Mesothelial cell of epicardium (in vitro differentiated cells): Measurements from ENCODE around the gene MAP3K5. TPM values are rescaled to one million over a fixed set of nuclear protein-coding genes. Genes with fewer than 3 reads are reported as not detected.
A peak's percentile ranks its signal among the peaks of the same experiment; 100 is the strongest.

ENCODE experiments used
- DNase-seq, 2 experiments: peaks; one replicate each; pipeline ENCODE4 v3.0.0; 2021; ENCODE audit warnings: low spot score in 2 of 2; ENCODE audit not compliant: unreplicated experiment in 2 of 2
- H3K27ac Mint-ChIP-seq: 2 replicates; pipeline ENCODE4 v1.8.0; 2021; ENCODE audit warnings: mixed read lengths
- H3K27me3 Mint-ChIP-seq: 2 replicates; pipeline ENCODE4 v1.8.0; 2021; ENCODE audit warnings: low read depth, mixed read lengths
- H3K36me3 Mint-ChIP-seq: 2 replicates; pipeline ENCODE4 v1.8.0; 2021; ENCODE audit warnings: mixed read lengths
- H3K4me1 Mint-ChIP-seq: 2 replicates; pipeline ENCODE4 v1.8.0; 2021; ENCODE audit warnings: mixed read lengths
- H3K4me3 Mint-ChIP-seq: 2 replicates; pipeline ENCODE4 v1.8.0; 2021; ENCODE audit warnings: mild to moderate bottlenecking, moderate library complexity, mixed read lengths
- H3K9me3 Mint-ChIP-seq: 2 replicates; pipeline ENCODE4 v1.8.0; 2021; ENCODE audit warnings: mixed read lengths
- total RNA-seq: library from RNA; stranded (reverse); gene quantifications from 3 replicates; pipeline ENCODE4 v1.2.1, GENCODE V29; 2021
- TF ChIP-seq, protein P1 (sequence below): fragments of 200-600 bp; sonication (generic); IDR thresholded peaks from one replicate; pipeline ENCODE4 v1.5.0; 2021; ENCODE audit warnings: antibody characterized with exemption; ENCODE audit not compliant: unreplicated experiment

The MAP3K5 gene
- total RNA-seq, 1 donor from 2014 or later = 8.9 TPM

DNA sequence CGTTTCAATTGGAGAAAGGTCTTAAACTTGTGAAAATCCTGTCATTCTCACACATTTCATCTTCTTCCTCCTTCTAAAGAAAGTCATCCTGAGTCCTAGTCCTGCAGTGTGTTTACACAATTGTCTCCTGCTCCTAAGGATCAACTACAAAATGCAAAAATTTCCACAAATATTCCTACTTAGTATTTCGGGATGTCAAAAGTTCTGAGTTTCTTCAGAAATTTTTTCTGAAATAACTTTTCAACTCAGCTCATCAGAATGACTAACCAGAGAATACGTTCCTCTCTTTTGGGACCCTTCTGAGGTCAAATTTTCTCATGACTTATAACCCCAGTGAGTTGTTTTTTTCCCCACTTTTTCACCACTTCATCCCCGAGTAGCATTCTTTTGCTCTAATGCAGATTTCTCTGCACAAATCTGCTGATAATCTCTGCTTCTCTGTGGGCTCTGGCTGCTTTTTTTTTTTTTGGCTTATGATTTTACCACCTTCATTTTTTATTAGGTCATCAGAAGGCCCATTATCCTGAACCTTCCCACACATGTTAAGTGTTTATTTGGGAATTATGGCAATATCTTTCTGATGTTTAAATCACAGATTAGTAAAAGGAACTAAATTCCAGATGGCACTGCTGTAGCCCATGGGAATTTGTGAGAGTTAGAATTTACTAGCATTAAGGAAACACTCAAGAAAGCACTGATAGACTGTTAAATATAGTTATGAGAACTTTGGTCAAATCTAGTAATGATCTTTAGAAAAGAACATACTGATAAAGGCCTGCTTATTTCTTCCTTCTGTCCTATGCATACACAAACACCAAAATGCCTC, 41.4 kb downstream of the MAP3K5 start:
- TF ChIP-seq, protein P1, sequence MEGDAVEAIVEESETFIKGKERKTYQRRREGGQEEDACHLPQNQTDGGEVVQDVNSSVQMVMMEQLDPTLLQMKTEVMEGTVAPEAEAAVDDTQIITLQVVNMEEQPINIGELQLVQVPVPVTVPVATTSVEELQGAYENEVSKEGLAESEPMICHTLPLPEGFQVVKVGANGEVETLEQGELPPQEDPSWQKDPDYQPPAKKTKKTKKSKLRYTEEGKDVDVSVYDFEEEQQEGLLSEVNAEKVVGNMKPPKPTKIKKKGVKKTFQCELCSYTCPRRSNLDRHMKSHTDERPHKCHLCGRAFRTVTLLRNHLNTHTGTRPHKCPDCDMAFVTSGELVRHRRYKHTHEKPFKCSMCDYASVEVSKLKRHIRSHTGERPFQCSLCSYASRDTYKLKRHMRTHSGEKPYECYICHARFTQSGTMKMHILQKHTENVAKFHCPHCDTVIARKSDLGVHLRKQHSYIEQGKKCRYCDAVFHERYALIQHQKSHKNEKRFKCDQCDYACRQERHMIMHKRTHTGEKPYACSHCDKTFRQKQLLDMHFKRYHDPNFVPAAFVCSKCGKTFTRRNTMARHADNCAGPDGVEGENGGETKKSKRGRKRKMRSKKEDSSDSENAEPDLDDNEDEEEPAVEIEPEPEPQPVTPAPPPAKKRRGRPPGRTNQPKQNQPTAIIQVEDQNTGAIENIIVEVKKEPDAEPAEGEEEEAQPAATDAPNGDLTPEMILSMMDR = no peak
- H3K36me3 Mint-ChIP-seq = no peaks in the 10 kb centered on the region
- H3K9me3 Mint-ChIP-seq = no peaks in the 10 kb centered on the region

DNA sequence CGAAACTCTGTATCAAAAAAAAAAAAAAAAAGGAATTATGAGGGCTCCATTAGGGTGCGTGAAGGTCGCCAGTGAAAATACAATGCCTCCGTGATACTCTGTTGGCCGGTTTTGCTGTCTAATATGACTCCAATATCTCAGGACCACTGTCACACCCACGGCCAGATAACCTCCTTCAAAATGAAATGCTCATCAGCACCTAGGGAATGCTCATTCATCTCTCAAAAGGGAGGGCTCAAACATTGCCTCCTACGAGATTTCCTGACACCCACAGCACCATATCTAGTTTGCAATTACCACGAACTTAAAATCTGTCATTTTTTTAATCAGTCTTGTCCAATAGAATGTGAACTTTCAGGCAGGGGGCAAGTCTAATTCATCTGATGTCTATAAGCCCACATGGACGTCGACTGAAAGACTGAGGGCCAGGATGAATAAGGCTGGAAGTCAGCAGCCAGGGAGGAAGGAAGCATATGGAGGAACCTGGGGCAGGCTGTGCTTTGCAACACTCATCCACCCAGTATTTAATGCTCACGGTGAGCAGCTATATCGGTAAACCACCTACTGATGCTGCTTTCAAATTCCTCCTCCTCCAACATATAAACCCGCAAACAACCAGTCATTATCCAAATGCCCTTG, 42.8 kb downstream of the MAP3K5 start:
- no peak for DNase-seq
- H3K4me3 Mint-ChIP-seq = no peak overlapping the region
- peaks cover 1% of the 10 kb centered on the region for H3K27me3 Mint-ChIP-seq
- peaks cover 31% of the 10 kb centered on the region for H3K4me1 Mint-ChIP-seq
- no peak overlapping the region for H3K27ac Mint-ChIP-seq
- no peaks in the 10 kb centered on the region for H3K36me3 Mint-ChIP-seq
- no peaks in the 10 kb centered on the region for H3K9me3 Mint-ChIP-seq
- TF ChIP-seq, protein P1 = no peak

More for the DNA sequence above, 41.4 kb downstream of the MAP3K5 start:
- no peak overlapping the region for H3K4me3 Mint-ChIP-seq
- DNase-seq = no peak
- H3K27ac Mint-ChIP-seq = peak overlapping the region; percentile 26
- peaks cover 1% of the 10 kb centered on the region for H3K27me3 Mint-ChIP-seq
- H3K4me1 Mint-ChIP-seq = peaks cover 20% of the 10 kb centered on the region

DNA sequence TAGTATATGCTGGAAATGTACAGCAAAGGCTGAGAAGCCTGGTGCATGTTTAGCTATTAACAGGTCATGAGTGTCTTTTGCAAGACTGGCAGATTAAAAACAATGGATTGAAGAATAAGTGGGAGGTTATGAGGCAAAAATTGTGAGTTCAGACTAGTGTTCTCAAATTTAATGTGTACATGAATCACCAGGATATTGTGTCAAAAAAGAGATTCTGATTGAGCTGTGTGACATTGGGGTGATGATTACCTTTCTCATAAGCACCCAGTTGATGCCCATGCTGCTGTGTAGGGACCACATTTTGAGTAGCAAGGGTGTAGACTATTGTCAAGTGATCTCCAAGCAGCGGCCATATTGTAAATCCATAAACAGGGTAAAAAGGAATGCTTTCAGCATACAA, 44.8 kb downstream of the MAP3K5 start:
- Mint-ChIP-seq H3K36me3 (peaks cover 2% of the 10 kb centered on the region), H3K9me3 (peaks cover 5% of the 10 kb centered on the region), H3K27me3 (peaks cover 1% of the 10 kb centered on the region), H3K27ac (no peak overlapping the region), H3K4me3 (no peak overlapping the region), H3K4me1 (peaks cover 31% of the 10 kb centered on the region)
- no peak for DNase-seq
- TF ChIP-seq, protein P1 = no peak

DNA sequence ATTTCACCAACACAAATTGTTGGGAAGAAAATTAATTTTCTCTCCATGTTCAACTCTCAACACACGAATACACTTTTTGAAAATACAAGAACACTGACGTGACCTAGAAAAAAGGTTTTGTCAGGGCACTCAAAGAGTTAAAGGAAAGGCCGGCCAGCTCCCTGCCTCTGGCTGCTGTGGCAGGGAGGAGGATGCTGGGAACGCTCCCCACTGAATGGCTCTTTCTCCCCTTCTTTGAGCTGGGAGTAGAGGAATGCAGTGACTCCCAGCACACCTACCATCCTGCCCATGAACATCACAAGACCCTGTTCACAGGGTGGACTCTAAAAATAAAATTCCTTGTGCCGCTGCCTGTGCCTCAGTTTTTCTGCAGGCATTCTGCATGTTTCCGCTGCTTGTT, 47.0 kb downstream of the MAP3K5 start:
- TF ChIP-seq, protein P1 = no peak
- peaks cover 2% of the 10 kb centered on the region for H3K36me3 Mint-ChIP-seq

DNA sequence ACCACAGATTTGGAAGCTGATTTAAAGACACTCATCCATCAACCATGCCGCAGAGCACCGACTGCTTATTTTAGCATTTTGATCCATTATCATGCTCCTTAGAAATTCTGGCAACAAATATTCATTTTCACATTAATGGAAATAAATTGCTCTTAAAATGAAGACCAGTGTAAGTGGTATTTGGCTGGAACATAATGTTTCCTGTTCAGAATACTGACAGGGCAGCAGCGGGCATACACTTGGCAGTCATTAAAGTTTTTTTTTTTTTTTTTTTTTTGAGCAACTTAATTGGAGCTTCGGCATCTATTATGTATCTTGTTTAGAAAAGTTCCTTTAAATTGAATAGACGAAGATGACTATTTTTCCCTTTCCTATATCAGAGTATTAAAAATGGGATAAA, 47.4 kb downstream of the MAP3K5 start:
- Mint-ChIP-seq H3K4me1 (peaks cover 26% of the 10 kb centered on the region), H3K27ac (no peak overlapping the region), H3K36me3 (peaks cover 2% of the 10 kb centered on the region), H3K9me3 (peaks cover 10% of the 10 kb centered on the region), H3K4me3 (no peak overlapping the region), H3K27me3 (peaks cover 1% of the 10 kb centered on the region)
- no peak for DNase-seq
- TF ChIP-seq, protein P1 = no peak

More for the DNA sequence above, 47.0 kb downstream of the MAP3K5 start:
- Mint-ChIP-seq H3K4me3 (no peak overlapping the region), H3K9me3 (peaks cover 10% of the 10 kb centered on the region), H3K27ac (no peak overlapping the region), H3K27me3 (peaks cover 1% of the 10 kb centered on the region), H3K4me1 (peaks cover 24% of the 10 kb centered on the region)
- no peak for DNase-seq
